CD4-positive, alpha-beta T cell treated with Interleukin-17A for 4 hours (primary cell): ENCODE results near the gene PHIP.
"Not testable (repeated sequence)": the region's sequence is repeated elsewhere in the genome, so short reads cannot be mapped to it uniquely, and the experiment has no call there.

ENCODE experiments used
- DNase-seq: peaks from one replicate; pipeline ENCODE4 v3.0.0-alpha.2; 2020; ENCODE audit warnings: mixed read lengths

The PHIP gene

GRCh38 chr6:79005024-79005423, 73.0 kb downstream of the PHIP start:
- DNase-seq: no peak

DNA sequence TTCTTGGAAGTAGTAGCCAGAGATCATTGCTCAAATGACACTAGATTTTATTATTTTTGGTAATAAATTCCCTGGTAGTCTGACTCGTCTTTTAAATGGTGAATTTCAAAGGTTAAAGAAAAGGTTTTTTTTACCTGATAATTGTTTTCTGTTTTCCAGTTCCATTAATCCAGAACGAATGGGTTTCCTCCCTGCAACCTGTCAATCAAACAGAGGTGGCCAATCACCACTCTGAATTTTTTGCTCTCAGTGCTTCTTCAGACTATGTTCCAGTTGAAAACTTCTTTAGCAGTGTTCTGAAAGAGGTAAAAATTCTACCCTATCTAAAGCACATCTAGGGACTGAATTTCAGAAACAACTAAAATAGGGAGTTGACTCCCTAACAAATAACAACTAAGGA, 73.8 kb downstream of the PHIP start:
- no peak for DNase-seq

DNA sequence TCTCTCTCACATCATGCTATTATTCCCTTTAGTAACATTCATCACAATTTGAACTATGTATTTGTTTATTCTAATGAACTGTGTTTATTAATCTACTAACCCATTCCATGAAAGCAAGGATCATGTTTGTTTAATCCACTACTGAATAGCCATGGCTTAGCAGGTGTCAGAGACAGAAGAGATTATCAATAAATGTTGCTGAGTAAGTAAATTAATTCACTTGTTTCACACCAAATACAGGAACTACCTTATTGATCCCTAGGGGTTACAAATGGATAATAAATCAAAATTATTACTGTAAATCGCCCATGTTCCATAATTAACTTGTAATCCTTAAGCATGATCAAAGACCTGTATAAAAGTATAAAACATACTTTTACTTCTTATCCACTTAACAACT, 76.6 kb downstream of the PHIP start:
- DNase-seq: no peak

DNA sequence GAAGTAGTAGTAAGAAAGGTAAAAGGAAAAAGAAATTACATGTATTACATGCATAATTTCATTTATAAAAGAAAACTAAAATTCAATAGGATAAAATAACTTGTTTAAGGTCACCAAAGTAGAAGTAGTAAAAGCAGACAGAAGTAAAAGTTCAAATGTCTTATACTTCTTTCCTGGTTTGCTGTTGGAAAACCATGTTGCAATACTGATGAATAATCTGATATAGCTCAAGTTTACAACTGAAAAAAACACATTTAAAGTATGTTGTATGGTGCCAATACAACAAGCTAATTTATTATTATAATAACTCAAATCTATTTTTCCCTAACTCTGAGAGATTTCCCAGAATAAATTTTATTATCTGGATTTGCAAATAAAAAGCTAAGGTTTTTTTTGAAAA, 78.3 kb downstream of the PHIP start:
- DNase-seq: no peak

DNA sequence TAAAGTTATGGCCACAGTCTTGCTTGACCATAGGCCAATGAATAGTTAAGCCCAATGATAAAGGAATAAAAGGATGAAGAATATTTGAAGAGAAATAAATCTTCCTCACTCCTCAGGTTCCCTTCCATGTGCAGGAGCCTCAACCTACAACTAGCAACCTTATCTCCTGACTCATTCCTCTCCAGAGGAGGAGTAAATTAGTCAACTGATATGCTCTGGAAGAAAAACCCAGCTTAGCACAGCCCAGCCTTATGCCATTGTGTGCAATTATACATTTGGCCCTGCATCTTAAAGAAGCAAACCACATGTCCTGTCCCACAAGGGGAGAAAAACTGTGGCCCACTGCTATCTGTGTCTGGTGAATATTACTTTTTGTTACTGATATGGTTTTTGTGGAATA, 82.1 kb downstream of the PHIP start:
- no peak for DNase-seq

- DNase-seq: no peak
Measured at GRCh38 chr6:78995346-78995745, 82.7 kb downstream of the PHIP start.

GRCh38 chr6:78993955-78994354, 84.1 kb downstream of the PHIP start:
- no peak for DNase-seq

DNA sequence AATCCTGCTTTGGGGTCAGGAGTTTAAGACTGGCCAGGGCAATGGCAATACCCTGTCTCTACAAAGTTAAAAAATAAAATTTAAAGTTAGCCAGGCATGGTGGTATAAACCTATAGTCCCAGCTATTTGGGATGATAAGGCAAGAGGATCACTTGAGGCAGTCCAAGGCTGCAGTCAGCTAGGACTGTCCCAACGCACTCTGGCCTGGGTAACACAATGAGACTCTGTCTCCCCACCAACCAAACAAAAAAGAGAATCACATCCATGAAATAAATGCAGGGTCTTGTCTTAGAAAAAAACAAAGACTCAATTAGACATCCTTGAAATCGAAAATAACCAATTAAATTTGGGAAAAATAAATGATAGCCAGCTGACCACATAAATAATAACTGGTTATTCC, 88.9 kb downstream of the PHIP start:
- DNase-seq: no peak

GRCh38 chr6:78986161-78986560, 91.9 kb downstream of the PHIP start:
- no peak for DNase-seq

DNA sequence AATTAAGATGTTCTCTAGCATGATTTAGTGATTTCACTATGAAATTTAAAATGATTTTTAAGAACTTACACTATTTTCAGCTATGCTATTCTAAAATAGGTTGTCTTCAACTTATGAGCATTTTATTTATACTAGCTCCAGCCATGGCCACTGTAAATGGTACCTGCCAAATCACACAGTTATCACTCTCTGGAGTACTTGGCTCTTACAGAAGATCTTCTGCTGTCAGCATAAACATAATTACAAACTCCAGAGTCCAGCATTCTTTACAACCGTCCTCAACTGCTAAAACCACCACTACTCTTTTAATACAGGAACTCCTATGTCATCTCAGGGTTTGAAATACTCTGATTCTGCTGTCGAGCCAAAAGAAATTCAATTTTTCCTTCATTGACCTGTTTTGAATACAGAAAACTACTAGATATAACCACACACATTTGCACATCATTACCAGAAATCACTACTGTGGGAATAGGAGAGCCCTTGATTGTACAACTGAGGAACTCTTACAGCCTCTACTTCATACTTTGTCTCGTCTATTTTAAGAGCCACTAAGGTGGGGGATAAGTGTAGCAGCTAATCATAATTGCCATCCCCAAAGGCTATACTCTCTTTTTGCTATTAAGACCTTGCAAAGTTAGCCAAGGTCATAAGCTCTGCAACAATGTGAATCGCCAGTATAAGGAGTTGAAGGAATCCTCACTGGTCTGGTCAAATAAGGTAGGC, 93.7 kb downstream of the PHIP start:
- DNase-seq: no peak

GRCh38 chr6:78967191-78967590, 110.9 kb downstream of the PHIP start:
- DNase-seq: no peak

- DNase-seq: no peak
Measured at GRCh38 chr6:78966542-78966941, 111.5 kb downstream of the PHIP start.

GRCh38 chr6:78962448-78962847, 115.6 kb downstream of the PHIP start:
- no peak for DNase-seq

DNA sequence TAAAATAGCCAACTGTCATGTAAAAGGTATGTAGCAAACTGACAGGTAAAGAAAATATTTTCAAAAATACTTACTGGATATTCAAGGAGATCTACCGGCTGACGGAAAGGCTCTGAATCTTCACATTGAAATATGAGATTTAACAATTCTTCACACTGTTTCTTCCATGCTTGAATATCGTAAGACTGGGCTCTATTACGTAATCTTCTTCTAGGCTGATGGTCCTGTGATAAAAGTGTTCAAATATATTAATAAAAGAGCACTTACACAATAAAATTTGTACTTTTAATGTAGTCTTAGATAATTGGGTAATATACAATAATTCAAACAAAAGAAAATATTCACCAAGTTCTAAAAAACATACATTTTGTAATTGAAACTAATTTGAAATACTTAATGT, 123.3 kb downstream of the PHIP start:
- DNase-seq: no peak

DNA sequence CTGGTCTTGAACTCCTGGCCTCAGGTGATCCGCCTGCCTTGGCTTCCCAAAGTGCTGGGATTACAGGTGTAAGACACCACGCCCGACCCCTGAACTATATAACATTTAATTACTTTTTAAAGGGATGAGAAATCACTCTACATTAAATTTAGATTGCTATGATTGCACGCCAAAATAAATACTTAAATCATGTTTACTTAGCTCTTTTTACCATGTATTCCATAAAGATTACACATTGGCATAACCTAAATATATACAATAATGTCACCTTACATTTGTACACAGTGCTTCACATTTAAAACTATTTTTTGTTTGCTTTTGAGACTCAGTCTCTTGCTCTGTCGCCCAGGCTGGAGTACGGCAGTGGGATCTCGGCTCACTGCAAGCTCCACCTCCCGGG, 124.3 kb downstream of the PHIP start:
- no peak for DNase-seq

- DNase-seq: no peak
Measured at GRCh38 chr6:78952362-78952761, 125.7 kb downstream of the PHIP start.

DNA sequence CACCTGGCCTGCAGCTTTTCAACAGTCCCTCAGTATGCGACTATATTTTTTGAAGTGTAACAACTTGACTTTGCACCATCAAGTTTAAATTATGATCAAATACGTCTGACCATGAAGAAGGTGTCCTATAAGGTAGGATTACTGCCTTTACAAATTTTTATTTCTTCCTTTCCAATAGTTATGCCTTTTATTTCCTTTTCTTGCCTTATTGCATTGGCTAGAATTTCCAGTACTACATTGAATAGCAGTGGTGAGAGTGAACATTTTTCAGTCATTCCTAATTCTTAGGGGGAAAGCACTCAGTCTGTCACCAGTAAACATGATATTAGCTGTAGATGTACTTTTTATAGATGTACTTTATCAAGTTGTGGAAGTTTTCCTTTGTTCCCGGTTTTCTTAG, 129.3 kb downstream of the PHIP start:
- no peak for DNase-seq

- no peak for DNase-seq
Measured at GRCh38 chr6:78947962-78948361, 130.1 kb downstream of the PHIP start.

GRCh38 chr6:78947529-78947928, 130.5 kb downstream of the PHIP start:
- no peak for DNase-seq

- no peak for DNase-seq
Measured at GRCh38 chr6:78942446-78942845, 135.6 kb downstream of the PHIP start.

- no peak for DNase-seq
Measured at GRCh38 chr6:78936515-78936914, 141.5 kb downstream of the PHIP start.

- DNase-seq: no peak
Measured at GRCh38 chr6:78935553-78935952, 142.5 kb downstream of the PHIP start.

GRCh38 chr6:78925317-78925716, 152.7 kb downstream of the PHIP start:
- no peak for DNase-seq

- DNase-seq: not testable (repeated sequence)
Measured at GRCh38 chr6:78921168-78921567, 156.9 kb downstream of the PHIP start.

- DNase-seq: no peak
Measured at GRCh38 chr6:78917788-78918187, 160.3 kb downstream of the PHIP start.
